ENCODE results near the gene TTLL10.

DNA sequence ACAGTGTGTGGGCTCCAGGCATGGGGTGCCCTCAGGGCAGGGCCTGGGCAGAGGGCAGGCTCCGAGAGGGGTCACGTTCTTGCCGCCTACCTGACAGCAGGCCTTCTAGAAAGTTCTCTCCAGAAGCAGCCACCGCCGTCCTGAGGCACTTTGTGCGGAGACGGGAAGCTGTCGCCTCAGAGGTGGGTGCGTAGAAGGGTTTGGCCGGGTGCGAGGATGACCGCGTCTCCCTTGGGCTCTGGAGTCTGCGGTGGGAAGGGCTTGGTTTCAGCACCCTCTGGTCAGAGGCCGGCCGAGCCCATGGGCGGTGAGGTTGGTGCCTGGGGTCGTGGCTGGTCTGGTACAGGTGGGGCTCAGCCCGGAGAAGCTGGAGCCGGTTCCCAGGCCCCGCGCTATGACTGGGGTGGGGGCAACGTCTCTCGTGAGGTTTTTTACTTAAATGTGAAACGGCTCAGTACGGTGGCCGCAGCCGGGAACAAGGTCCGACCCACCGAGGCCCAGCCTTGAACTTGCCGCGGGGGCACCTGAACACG lies 10.1 kb upstream of the TTLL10 start:
- no peak for TF ChIP-seq POLR2AphosphoS5 (IDR thresholded peaks at IDR 0.05; ENCODE audit: low read depth, low read length)
- no peak for TF ChIP-seq POLR2A (IDR thresholded peaks at IDR 0.05; ENCODE audit: low read depth, low read length)
- TF ChIP-seq TAF1 (IDR thresholded peaks at IDR 0.05; ENCODE audit: borderline replicate concordance, low read depth, low read length) = no peak
